HG02610 (cell line): ENCODE measurements around the gene BCL2.

Experiments
- ATAC-seq: cut with Tn5 transposase; IDR thresholded peaks from one replicate; pipeline ENCODE4 v1.9.1; 2021; ENCODE audit warnings: mild to moderate bottlenecking, moderate library complexity; ENCODE audit not compliant: unreplicated experiment

BCL2 gene

DNA sequence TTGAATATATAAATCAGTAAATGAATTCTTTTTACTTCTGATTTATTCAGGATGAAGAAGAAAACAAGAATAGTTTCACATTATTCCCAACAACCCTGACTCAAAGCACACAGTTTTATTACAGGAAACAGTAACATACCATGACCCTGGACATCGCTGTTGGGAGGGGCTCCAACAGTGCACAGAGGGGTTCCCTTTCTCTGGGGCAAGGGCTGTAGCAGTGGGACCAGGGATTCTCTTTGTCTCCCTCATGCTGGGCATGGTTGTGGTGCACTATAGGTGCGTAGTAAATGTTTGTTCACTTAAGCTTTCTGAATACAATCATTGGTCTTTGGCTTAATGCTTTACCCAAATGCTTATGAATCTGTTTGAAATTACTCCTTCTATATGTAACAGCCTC lies 189.4 kb downstream of the BCL2 start:
- ATAC-seq, result no peak

DNA sequence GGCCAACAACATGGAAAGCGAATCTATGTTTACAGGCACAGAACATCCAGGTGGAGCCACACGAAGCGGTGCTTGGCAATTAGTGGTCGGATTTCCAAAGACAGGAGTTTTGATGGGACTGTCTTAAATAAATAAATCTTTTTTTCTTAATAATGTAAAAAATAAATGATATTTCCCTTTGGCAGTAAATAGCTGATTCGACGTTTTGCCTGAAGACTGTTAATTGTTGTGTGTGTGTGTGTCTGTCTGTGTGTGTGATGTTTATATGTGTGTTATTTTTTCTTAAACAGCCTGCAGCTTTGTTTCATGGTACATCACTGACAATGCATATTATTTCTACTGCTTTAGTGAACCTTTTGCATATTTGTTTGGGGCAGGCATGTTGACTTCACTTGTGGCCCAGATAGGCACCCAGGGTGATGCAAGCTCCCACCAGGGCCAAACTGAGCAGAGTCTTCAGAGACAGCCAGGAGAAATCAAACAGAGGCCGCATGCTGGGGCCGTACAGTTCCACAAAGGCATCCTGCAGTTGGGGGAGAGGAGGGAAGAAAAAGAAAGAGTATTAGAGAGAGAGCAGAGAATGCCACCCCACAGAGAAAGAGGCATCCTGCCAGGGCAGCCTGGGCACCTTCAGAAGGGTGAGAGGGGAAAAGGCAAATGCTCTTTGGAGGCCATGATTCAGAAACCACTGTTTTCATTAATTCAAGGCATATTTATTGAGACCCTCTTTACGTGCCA lies 191.2 kb downstream of the BCL2 start:
- no peak for ATAC-seq

DNA sequence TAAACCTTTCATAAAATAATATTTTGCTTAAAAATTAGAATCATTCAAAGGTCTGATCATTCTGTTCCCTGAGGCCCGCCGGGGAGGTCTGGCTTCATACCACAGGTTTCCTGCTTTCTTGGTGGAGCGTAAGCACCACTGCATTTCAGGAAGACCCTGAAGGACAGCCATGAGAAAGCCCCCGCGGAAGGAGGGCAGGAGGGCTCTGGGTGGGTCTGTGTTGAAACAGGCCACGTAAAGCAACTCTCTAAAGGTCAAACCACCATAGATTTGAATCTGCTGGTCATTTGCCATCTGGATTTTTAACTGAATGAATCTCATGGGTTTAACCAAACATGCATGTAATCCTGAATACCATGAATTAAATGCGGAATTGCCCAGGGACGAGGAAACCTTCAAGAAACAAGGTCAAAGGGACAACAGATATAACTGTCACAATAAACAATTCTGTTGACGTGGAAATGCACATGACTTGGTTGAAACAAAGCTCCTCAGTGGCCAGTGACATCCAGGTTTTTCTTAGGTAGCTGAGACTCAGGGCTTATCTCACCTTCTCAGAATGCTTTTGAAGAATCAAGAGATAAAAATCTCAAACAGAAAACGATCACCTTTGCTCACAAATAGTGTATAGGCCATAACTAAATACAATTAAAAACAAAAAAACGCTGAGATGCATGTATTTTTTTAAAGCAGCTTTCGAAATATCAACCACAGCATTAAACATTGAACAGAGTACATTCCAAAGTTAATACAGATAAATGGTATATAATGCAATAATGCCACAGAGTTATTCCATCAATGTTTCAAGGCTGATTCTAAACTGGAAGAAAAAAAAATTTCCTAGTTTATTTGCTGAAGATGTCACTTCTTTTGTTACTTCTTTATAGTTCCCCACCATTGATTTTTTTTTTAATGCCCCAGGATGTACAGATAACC lies 193.2 kb downstream of the BCL2 start:
- no peak for ATAC-seq

DNA sequence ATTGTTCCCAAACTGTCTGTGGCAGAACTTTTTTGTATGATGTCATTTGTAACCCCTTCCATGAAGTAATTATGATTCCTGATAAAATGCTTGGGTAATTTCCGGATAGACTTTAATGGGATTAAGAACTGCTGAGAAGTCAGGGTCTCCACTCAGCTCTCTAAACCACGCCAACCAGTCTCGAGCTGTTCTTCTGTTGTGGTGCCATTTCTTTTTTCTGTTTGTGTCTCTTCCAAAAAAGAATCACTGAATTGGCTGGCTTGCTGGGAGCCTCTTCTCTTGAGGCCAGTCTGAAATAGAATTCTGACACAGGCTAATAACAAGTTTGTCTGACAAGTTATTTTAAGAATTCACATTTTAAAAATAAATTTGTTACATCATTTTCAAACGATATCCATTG lies 198.9 kb downstream of the BCL2 start:
- ATAC-seq, result no peak

DNA sequence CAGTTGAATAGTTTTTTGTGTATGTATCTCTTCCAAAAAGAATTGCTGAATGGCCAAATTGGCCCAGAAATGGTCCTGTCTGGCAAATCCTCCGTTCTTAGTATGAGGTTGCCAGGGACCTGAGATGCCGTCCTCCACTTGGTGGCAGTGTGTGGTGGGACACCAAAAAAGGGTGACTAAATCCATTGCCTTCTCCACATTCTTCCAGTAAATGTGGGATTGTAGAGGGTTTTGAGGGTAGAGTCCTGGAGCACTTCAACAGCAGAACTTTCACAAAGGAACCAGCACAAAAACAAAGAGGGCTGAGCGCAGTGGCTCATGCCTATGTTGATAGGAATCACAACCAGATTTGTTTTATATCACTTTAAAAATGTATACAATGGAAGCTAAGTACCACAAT lies 199.9 kb downstream of the BCL2 start:
- ATAC-seq, result peak; percentile 41

DNA sequence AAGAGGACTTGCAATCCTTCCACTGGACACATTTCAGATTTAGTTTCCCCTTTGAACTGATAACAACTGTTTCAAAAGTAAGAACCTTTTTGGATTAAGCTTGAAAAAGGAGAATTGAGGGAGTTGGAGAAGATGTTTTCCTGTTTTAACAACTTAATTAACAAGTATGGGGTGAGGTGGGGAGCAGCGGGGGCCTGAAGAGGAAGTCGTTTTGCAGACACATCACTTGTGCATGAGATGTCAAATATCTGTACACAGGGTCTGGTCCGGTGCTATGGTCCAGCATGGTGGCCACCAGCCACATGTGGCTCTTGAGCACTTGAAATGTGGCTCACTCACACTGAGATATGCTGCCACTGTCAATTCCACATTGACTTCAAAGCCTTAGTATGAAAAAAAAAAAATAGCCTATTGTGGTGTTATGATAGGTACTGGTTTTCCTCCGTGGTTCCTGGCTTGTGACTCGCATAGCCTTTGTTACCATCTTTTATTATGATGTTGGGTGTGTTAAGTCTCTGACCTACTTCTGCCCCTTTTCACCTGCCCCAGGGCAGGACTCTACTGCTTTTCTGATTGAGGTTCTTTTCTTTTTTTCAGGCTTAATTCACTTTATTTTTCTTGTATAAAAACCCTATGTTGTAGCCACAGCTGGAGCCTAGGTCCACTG lies 205.5 kb downstream of the BCL2 start:
- ATAC-seq, result no peak

DNA sequence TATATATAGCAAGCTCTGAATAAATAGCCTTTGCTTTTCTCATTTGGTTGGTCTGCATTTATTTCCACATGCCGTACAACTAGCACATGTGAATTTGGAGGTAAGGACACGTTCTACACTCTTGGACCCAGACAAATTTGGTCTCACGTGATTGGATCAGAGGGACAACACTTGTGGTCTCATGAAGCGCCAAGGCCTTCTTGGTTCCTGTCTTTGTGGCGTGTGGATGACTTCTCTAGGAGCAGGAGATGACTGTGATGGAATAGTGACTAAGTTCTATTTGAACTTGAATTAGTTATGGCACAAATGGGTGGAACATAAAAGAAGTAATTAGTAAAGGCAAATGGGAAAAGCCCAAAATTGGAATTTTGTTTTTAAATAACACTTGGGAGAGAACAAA lies 206.9 kb downstream of the BCL2 start:
- ATAC-seq, result no peak

DNA sequence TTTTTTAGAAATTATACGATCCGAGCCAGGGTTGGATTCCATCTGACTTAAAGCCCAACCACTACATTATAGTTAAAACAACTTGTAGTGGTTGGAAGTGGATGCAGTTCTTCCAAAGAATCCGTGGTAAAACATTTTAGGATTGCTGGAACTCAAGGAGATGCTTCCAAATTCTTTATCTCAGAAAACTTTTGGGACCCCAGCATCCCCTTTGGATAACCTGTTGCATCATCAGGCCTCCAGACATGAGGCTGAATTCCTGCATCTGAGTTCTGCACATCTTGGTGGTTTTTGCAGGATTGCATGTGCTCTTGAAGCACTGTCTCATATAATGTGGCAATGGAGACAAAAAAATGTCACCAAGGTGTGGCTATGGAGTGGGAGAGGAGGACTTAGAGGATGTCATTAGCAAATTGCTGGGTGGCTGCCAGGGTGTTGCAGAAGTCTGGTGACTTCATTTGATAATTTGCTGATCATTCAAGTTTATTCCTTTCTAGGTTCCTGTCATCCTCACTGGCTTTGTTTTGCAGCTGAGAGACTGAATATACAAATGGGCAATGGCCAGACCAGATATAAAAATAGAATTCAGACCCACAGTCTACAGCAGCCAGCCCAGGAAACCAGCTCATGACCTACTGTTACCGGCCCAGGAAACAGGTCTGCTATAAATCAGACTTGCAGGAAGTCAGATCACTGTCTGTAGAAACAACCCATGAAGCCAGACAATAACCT lies 207.7 kb downstream of the BCL2 start:
- ATAC-seq, result peak; percentile 29

DNA sequence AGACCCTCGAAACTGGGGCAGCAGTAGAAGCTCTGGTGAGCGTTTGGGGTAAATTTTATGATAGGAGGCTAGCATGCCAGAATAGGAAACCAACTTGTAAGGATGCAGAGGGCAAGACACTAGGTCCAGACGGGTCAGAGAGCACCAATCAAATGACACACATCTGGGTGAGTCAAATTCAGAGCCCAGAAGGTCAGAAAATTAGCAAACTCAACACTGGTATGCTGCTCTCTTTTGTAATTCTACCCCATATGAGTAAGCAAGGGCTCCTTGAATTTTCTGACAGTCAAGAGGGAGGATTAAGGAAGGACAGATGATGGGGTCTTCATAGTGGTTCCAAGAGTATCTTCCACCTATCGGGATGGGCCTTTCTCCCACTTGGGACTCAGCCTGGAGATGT lies 209.8 kb downstream of the BCL2 start:
- ATAC-seq, result peak; percentile 34

DNA sequence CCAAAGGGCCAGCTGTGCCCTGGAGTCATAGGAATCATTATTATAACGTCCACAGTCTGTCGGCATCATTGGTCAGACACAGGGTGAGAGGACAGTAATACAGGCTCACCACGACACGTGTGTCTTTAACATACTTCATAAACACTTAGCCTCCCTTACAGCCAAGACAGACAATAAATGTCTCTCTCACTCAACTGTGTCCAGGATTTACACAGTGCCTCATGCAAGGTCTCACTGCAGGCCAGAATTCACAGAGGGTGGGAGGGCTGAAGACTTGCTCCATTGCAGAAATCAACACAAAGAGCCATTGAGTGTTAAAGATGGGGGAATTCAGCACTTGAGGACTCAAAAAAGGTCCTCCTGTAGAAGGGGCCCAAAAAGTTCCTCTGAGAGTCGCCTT lies 210.5 kb downstream of the BCL2 start:
- no peak for ATAC-seq

DNA sequence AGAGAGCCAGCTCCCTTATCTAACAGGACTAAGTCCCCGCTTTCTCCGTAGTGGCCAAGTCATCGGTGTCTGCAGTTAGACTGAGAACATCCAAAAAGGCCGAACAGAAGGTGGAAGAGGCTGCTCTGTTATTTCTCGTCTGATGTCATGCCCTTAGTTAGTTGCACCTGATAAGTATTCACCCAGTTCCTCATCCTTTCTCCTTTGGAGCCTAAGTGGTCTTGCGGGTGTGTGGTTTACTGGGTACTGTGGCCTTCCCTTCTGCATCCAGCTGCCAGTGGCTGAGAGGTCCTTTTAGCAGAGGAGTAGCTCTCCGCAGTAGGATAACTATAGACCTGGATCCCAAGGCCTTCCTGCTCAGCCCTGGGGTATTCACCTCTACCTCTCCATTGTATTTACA lies 211.6 kb downstream of the BCL2 start:
- ATAC-seq, result no peak

DNA sequence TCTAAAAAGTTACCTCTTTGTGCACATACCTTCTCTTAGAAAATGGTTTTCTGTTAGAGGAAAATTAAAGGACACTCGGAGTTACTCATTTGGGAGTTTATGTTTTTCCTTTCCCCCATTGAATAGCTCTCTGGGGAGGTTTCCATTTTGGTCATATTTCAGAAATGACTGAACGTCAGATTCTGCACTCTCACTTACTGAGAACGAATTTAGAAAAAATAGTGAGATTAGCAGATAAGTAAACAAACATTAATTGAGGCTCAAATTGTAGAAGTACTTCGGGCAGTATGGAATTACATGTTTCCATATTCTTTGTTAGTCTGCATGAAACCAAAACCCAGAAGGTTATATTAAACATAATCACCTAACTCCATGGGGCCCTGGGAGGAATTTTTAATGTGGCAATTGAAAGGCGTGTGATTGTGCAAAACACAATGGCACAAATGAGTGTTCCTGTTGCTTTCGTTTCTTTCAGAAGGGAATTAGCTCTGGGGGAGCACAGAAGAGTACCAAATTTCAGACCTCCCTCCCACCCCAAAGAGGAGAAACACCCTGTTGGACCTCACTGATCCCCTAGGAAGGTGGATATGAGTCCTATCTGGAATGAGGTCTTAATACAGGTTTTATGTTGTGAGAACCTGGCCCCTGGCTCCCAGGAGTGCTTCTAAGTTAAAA lies 212.3 kb downstream of the BCL2 start:
- peak; percentile 42 for ATAC-seq

DNA sequence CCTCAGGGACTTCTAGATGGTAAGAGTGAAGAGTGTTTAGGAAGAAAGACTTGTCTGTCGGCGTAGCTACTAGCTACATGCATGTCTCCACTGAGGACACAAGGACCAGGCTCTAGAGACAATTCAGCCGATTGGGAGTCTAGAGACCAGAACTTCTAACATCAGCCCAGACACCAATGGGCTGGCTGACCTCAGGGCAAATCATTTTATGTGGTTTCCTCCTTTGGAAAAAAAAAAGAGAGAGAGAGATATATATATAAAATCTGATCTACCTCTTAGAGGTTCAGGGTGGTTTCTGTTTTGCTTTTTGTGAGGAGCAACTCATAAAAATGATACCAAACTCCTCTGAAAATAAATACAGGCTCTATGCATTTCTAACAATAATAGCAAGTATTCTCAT lies 212.8 kb downstream of the BCL2 start:
- peak; percentile 27 for ATAC-seq

DNA sequence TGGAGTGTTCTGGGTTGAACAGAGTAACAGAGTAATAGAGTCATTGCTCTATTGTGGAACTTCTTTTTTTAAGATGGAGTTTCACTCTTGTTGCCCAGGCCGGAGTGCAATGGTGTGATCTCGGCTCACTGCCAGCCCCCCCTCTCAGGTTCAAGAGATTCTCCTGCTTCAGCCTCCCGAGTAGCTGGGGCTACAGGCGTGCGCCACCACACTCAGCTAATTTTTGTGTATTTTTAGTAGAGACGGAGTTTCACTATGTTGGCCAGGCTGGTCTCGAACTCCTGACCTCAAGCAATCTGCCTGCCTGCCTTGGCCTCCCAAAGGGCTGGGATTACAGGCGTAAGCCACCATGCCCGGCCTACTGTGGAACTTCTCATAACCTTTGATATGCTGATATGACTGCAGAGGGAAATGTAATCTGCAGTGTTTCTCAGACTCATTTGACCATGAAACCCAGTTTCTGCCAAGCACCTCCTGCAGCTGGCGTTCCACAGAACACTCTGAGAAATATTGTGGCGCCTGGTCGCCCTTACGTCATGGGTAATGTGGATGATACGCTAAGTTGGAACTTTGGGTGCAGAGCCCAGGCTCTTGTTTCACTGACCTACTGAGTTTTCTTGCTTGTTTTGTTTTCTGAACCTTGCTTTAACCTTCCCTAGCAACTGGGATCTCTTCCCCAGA lies 213.8 kb downstream of the BCL2 start:
- peak; percentile 71 for ATAC-seq

DNA sequence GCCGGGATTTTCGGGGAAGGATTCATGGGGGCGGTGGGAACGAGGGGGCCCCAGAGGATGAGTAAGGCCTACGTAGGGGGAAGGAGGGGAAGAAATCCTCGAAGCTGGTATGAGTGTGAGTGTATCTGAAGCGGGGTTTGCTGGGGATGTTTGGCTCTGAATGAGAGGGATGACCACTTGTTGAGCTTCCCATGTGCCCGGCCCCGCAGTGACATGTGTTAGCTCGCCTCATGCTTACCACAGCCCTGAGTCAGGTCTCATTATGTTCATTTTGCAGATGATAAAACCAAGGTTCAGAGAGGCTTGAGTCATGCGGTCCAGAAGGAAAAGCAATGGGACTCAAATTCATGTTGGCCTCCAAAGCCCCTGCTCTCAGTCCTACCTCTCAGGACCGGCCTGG lies 214.7 kb downstream of the BCL2 start:
- no peak for ATAC-seq

DNA sequence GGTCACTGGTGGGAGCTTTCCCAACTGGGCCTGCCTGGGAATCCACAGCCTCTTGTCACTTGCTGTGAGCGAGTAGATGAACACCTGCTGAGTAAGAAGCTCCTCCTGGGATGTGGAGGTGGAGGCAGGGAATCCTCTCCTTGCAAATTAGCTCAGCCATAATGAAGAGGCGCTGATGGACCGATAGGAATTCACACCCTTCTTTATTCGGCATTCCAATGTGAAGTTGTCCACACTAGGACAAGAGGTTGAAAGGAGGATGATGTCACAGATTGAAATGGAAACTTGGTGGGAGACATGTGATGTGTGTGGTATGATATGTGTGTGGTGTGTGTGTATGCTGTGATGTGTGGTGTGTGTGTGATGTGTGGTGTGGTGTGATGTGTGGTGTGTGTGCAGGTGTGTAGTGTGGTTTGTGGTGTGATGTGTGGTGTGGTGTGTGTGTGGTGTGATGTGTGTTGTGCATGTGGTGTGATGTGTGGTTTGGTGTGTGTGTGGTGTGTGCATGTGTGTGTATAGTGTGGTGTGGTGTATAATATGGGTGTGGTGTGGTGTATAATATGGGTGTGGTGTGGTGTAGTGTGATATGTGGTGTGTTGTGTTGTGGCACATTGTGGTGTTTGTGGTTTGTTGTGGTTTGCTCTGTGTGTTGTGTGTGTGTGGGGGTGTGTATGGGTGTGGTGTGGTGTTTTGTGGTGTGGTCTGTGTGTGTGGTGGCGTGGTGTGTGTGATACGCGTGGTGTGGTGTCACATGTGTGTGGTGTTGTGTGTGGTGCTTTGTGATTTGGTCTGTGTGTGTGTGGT lies 216.4 kb downstream of the BCL2 start:
- ATAC-seq, result no peak

DNA sequence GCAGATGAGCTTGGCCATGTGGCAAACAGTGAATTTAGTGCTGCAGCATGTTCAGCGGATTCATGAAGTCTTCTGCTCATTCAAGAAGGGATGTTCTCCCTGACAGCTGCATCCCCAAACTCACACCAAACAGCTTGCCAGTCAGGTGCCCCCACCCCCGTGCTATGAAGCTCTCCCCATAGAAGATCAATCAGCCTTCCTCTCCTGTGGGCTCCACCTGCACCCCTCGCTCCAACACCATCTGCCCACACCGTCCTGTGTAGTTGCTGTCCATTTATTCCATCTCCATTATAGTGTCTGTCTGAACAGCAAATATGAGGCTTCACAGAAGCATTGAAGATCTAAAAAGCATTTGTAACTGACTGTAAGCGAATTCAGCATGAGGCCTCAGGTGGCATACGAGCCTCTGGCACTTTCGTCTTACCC lies 218.9 kb downstream of the BCL2 start:
- no peak for ATAC-seq

DNA sequence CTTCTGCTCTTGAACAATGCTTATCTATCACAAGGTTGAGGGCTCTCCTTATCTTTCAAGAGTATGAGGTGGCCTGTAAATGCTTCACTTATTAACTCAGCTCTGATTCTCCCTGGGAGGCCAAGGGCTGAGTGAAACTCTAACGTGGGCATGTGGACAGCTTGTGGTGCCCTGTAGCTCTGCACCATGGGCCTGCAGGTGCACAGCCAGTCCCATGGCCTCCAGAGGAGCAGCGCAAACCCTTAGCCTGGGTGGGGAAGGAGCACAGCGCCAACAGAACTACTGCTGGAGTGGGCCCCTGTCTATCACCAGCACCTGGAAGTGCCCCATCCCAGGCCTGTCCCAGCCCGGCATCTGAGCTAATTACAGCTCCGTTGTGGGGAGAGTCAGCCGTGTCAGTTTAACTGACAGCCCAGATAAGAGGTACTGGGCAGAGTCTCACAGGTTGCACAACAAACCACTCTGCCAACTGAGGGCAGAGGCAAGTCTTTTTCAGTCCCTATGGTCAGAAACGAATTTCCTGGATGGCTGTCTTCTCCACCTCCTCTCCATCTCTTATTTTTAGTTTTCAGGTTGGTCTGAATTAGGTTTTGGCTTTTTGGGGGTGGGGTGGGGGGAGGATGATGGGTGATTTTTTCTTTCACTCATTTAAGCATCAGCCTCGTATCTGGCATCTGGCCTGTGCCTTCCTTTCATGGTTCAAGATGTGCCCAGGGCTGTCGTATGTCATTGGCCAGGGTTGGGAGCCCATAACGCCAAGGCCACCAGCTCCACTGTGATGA lies 219.5 kb downstream of the BCL2 start:
- peak; percentile 34 for ATAC-seq
